MM.1S (cell line): ENCODE data around the gene CCNYL1.
"Not testable (repeated sequence)": the region's sequence is repeated elsewhere in the genome, so short reads cannot be mapped to it uniquely, and the experiment has no call there.

ENCODE experiments used
- DNase-seq: peaks from one replicate; pipeline ENCODE4 v3.0.0-alpha.2; 2015
- H2AFZ ChIP-seq: fragments of 300-600 bp; sonication (generic); 2 replicates; pipeline ENCODE4 v1.6.0; 2016; ENCODE audit warnings: antibody characterized with exemption, low read length
- H3F3A ChIP-seq: fragments of 300-600 bp; sonication (generic); 2 replicates; pipeline ENCODE4 v1.6.1; 2016; ENCODE audit warnings: mild to moderate bottlenecking, antibody characterized with exemption, low read length, moderate library complexity, mixed read lengths; ENCODE audit not compliant: insufficient read depth
- H3K27ac ChIP-seq: fragments of 300-600 bp; sonication (generic); 2 replicates; pipeline ENCODE4 v1.5.1; 2016; ENCODE audit warnings: mild to moderate bottlenecking, low read length
- H3K27me3 ChIP-seq: fragments of 300-600 bp; sonication (generic); replicated peaks from 2 replicates; pipeline ENCODE4 v1.6.0; 2016; ENCODE audit warnings: low read length; ENCODE audit not compliant: insufficient read depth
- H3K36me3 ChIP-seq: fragments of 300-600 bp; sonication (generic); replicated peaks from 2 replicates; pipeline ENCODE4 v1.6.1; 2016; ENCODE audit warnings: mild to moderate bottlenecking, low read length, mixed read lengths; ENCODE audit not compliant: insufficient read depth
- H3K4me1 ChIP-seq: fragments of 300-600 bp; sonication (generic); 2 replicates; pipeline ENCODE4 v1.6.1; 2016; ENCODE audit warnings: low read length, mixed read lengths
- H3K4me2 ChIP-seq: fragments of 300-600 bp; sonication (generic); 2 replicates; pipeline ENCODE4 v1.6.0; 2016; ENCODE audit warnings: low read depth, low read length
- H3K4me3 ChIP-seq: fragments of 300-600 bp; sonication (generic); 2 replicates; pipeline ENCODE4 v1.5.1; 2016; ENCODE audit warnings: low read length, mixed read lengths
- H3K79me2 ChIP-seq: fragments of 300-600 bp; sonication (generic); 2 replicates; pipeline ENCODE4 v1.6.1; 2016; ENCODE audit warnings: mixed run types, low read length, mixed read lengths
- H3K9ac ChIP-seq: fragments of 300-600 bp; sonication (generic); 2 replicates; pipeline ENCODE4 v1.6.1; 2016; ENCODE audit warnings: low read length, mixed read lengths
- H3K9me2 ChIP-seq: fragments of 300-600 bp; sonication (generic); replicated peaks from 2 replicates; pipeline ENCODE4 v1.6.1; 2016; ENCODE audit warnings: mild to moderate bottlenecking, low read length, mixed read lengths; ENCODE audit not compliant: insufficient read depth
- H3K9me3 ChIP-seq: fragments of 300-600 bp; sonication (generic); replicated peaks from 2 replicates; pipeline ENCODE4 v1.6.1; 2016; ENCODE audit warnings: mild to moderate bottlenecking, low read length, mixed read lengths; ENCODE audit not compliant: insufficient read depth
- H4K20me1 ChIP-seq: fragments of 300-600 bp; sonication (generic); 2 replicates; pipeline ENCODE4 v1.6.1; 2016; ENCODE audit warnings: mild to moderate bottlenecking, low read length, moderate library complexity, mixed read lengths; ENCODE audit not compliant: insufficient read depth
- EZH2 ChIP-seq: fragments of 300-600 bp; sonication (generic); optimal IDR thresholded peaks from 2 replicates; pipeline ENCODE3; 2017; ENCODE audit warnings: low read depth, mild to moderate bottlenecking, antibody characterized with exemption, low read length, mixed read lengths
- EZH2phosphoT487 ChIP-seq: fragments of 300-600 bp; sonication (generic); IDR thresholded peaks from 2 replicates; pipeline ENCODE4 v1.6.1; 2018; ENCODE audit warnings: antibody characterized with exemption, low read length
- TF ChIP-seq, protein P1 (sequence below): fragments of 300-600 bp; sonication (generic); IDR thresholded peaks from 2 replicates; pipeline ENCODE4 v1.5.1; 2016; ENCODE audit warnings: antibody characterized with exemption, low read length, mixed read lengths

CCNYL1 gene

GRCh38 chr2:207686812-207687211 lies 24.6 kb upstream of the CCNYL1 start:
- no peak overlapping the region for H3K4me2 ChIP-seq
- no peaks in the 10 kb centered on the region for H3K27me3 ChIP-seq
- no peaks in the 10 kb centered on the region for H3K79me2 ChIP-seq
- no peak overlapping the region for H2AFZ ChIP-seq
- no peak overlapping the region for H3K27ac ChIP-seq
- H3F3A ChIP-seq, result no peaks in the 10 kb centered on the region
- no peak for DNase-seq
- H3K9ac ChIP-seq, result no peak overlapping the region
- no peaks in the 10 kb centered on the region for H3K9me3 ChIP-seq
- H4K20me1 ChIP-seq, result no peaks in the 10 kb centered on the region
- TF ChIP-seq EZH2phosphoT487 (no peak), EZH2 (no peak)
- TF ChIP-seq, protein P1, sequence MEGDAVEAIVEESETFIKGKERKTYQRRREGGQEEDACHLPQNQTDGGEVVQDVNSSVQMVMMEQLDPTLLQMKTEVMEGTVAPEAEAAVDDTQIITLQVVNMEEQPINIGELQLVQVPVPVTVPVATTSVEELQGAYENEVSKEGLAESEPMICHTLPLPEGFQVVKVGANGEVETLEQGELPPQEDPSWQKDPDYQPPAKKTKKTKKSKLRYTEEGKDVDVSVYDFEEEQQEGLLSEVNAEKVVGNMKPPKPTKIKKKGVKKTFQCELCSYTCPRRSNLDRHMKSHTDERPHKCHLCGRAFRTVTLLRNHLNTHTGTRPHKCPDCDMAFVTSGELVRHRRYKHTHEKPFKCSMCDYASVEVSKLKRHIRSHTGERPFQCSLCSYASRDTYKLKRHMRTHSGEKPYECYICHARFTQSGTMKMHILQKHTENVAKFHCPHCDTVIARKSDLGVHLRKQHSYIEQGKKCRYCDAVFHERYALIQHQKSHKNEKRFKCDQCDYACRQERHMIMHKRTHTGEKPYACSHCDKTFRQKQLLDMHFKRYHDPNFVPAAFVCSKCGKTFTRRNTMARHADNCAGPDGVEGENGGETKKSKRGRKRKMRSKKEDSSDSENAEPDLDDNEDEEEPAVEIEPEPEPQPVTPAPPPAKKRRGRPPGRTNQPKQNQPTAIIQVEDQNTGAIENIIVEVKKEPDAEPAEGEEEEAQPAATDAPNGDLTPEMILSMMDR, result no peak
- no peak overlapping the region for H3K4me3 ChIP-seq
- H3K9me2 ChIP-seq, result no peaks in the 10 kb centered on the region
- H3K36me3 ChIP-seq, result no peaks in the 10 kb centered on the region
- no peaks in the 10 kb centered on the region for H3K4me1 ChIP-seq

- H4K20me1 ChIP-seq, result no peaks in the 10 kb centered on the region
- H3K9me3 ChIP-seq, result no peaks in the 10 kb centered on the region
- H3K27ac ChIP-seq, result no peak overlapping the region
- no peaks in the 10 kb centered on the region for H3F3A ChIP-seq
- H3K4me1 ChIP-seq, result no peaks in the 10 kb centered on the region
- no peaks in the 10 kb centered on the region for H3K27me3 ChIP-seq
- H2AFZ ChIP-seq, result no peak overlapping the region
- no peak overlapping the region for H3K9ac ChIP-seq
- no peaks in the 10 kb centered on the region for H3K36me3 ChIP-seq
- H3K9me2 ChIP-seq, result no peaks in the 10 kb centered on the region
- H3K4me3 ChIP-seq, result no peak overlapping the region
- no peak overlapping the region for H3K4me2 ChIP-seq
- no peaks in the 10 kb centered on the region for H3K79me2 ChIP-seq
- DNase-seq, result no peak
- TF ChIP-seq EZH2 (no peak), EZH2phosphoT487 (no peak)
- TF ChIP-seq, protein P1, result no peak
These were observed 22.8 kb upstream of the CCNYL1 start for GRCh38 chr2:207688597-207688996.

- H3K27me3 ChIP-seq, H3F3A ChIP-seq, DNase-seq, H3K79me2 ChIP-seq, H2AFZ ChIP-seq, H3K27ac ChIP-seq, H3K9me2 ChIP-seq, H4K20me1 ChIP-seq, H3K4me3 ChIP-seq, H3K9ac ChIP-seq, H3K4me1 ChIP-seq, H3K4me2 ChIP-seq, H3K36me3 ChIP-seq, H3K9me3 ChIP-seq: not testable (repeated sequence)
These were observed 20.5 kb upstream of the CCNYL1 start for GRCh38 chr2:207690845-207691461.

DNA sequence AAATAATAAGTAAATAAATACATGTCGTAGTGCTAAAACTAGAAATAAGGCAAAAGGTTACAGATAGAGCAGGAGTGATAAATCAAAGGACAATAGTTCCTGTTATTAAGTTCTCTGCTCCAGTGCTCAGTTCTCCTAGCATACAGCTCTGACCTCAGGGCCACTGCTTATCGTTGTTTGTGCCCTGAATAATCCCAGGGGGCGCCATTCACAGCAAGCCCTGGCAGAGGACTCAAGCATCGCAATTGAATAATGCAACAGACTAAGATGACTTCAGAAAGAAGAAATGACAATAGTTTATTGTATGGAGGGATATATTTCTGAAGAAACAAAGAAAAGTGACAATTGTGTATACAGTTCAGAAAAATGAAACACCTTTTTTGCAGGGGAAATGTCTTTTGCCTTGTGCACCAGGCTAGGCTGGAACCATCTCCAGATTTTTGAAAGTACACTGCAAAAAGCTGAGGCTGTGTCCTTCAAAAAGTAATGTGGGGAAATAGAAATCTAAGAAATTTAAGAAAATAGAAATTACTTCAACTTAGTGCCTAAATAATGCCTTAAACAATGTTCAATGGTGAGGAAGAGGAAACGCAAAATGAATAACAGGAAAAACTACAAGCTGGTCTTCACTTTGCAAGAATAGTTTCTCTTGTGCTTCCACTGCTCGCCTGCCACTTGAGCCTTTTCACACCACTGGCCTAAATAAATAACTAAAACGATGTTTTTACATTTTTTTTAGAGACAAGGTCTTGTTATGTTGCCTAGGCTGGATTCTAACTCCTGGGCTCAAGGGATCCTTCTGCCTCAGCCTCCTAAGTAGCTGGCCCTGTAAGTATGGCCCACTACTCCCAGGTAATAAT lies 19.0 kb upstream of the CCNYL1 start:
- Histone ChIP-seq H3K4me2 (no peak overlapping the region), H3K9me3 (no peaks in the 10 kb centered on the region), H3K9ac (no peak overlapping the region), H3K4me1 (no peaks in the 10 kb centered on the region), H2AFZ (no peak overlapping the region), H3K9me2 (no peaks in the 10 kb centered on the region), H3F3A (no peaks in the 10 kb centered on the region), H3K27ac (no peak overlapping the region), H3K36me3 (no peaks in the 10 kb centered on the region), H4K20me1 (no peaks in the 10 kb centered on the region), H3K79me2 (no peaks in the 10 kb centered on the region), H3K27me3 (no peaks in the 10 kb centered on the region), H3K4me3 (no peak overlapping the region)
- no peak for DNase-seq
- no peak for TF ChIP-seq EZH2
- TF ChIP-seq, protein P1, result peak; percentile 47
